ENCODE results near the gene MIER2. TPM values are rescaled to one million over a fixed set of nuclear protein-coding genes. Genes with fewer than 3 reads are reported as not detected.
"Not testable (repeated sequence)": the region's sequence is repeated elsewhere in the genome, so short reads cannot be mapped to it uniquely, and the experiment has no call there.

Gene MIER2
- total RNA-seq, 2 experiments from 2014 or later, result 20.7 to 22.0 TPM

GRCh38 chr19:386189-386588, 41.6 kb upstream of the MIER2 start:
- peaks cover 40% of the 10 kb centered on the region for H3K27me3 Mint-ChIP-seq
- H3K9me3 Mint-ChIP-seq; H3K36me3 Mint-ChIP-seq (ENCODE audit: low read depth); DNase-seq; CTCF ChIA-PET; H3K27ac Mint-ChIP-seq; POLR2A ChIA-PET; H3K4me3 Mint-ChIP-seq: not testable (repeated sequence)
- H3K4me1 Mint-ChIP-seq, result peaks cover 14% of the 10 kb centered on the region

- POLR2A ChIA-PET, result interaction anchor here (0.6 kb wide), 1 partner anchor 103 kb away, joined by 3 read pairs; no protein-coding TSS in a partner anchor
- Mint-ChIP-seq H3K4me1 (peaks cover 14% of the 10 kb centered on the region), H3K9me3 (peaks cover 2% of the 10 kb centered on the region), H3K27me3 (peaks cover 40% of the 10 kb centered on the region), H3K27ac (no peak overlapping the region), H3K36me3 (ENCODE audit: low read depth) (no peaks in the 10 kb centered on the region), H3K4me3 (no peak overlapping the region)
- no peak for DNase-seq
- CTCF ChIA-PET, result interaction anchor here (1.6 kb wide), 2 partner anchors 14 to 126 kb away, joined by 3 to 4 read pairs; no protein-coding TSS in a partner anchor
Measured at GRCh38 chr19:384799-385169, 40.2 kb upstream of the MIER2 start.

- no peak overlapping the region for H3K27ac Mint-ChIP-seq
- H3K36me3 Mint-ChIP-seq (ENCODE audit: low read depth), result no peaks in the 10 kb centered on the region
- no peak for DNase-seq
- peaks cover 2% of the 10 kb centered on the region for H3K9me3 Mint-ChIP-seq
- no peak overlapping the region for H3K4me3 Mint-ChIP-seq
- ChIA-PET CTCF (interaction anchor here (1.6 kb wide), 2 partner anchors 15 to 126 kb away, joined by 3 to 4 read pairs; no protein-coding TSS in a partner anchor), POLR2A (no interaction called here)
- H3K4me1 Mint-ChIP-seq, result peaks cover 14% of the 10 kb centered on the region
- peaks cover 40% of the 10 kb centered on the region for H3K27me3 Mint-ChIP-seq
Measured at GRCh38 chr19:383922-384798, 39.6 kb upstream of the MIER2 start.

- POLR2A ChIA-PET, result no interaction called here
- Mint-ChIP-seq H3K4me1 (peaks cover 14% of the 10 kb centered on the region), H3K4me3 (no peak overlapping the region), H3K27ac (no peak overlapping the region), H3K27me3 (peaks cover 40% of the 10 kb centered on the region), H3K36me3 (ENCODE audit: low read depth) (no peaks in the 10 kb centered on the region), H3K9me3 (peaks cover 2% of the 10 kb centered on the region)
- CTCF ChIA-PET, result interaction anchor here (1.0 to 1.6 kb wide), 3 partner anchors 12 to 127 kb away, joined by 3 to 4 read pairs (median 4); no protein-coding TSS in a partner anchor
- DNase-seq, result no peak
Measured at GRCh38 chr19:383040-383439, 38.4 kb upstream of the MIER2 start.

GRCh38 chr19:382578-382977, 38.0 kb upstream of the MIER2 start:
- Mint-ChIP-seq H3K27me3 (peaks cover 38% of the 10 kb centered on the region), H3K4me1 (peaks cover 17% of the 10 kb centered on the region)
- H3K27ac Mint-ChIP-seq; H3K9me3 Mint-ChIP-seq; POLR2A ChIA-PET; H3K4me3 Mint-ChIP-seq; H3K36me3 Mint-ChIP-seq (ENCODE audit: low read depth): not testable (repeated sequence)
- peak; percentile 33 for DNase-seq
- CTCF ChIA-PET, result interaction anchor here (1.0 to 1.3 kb wide), 2 partner anchors 12 to 113 kb away, joined by 3 to 4 read pairs; no protein-coding TSS in a partner anchor

GRCh38 chr19:381901-382300, 37.3 kb upstream of the MIER2 start:
- CTCF ChIA-PET, result interaction anchor here (1.0 to 1.3 kb wide), 2 partner anchors 11 to 114 kb away, joined by 3 to 4 read pairs; no protein-coding TSS in a partner anchor
- DNase-seq, POLR2A ChIA-PET: not testable (repeated sequence)

GRCh38 chr19:380618-381219, 36.1 kb upstream of the MIER2 start:
- DNase-seq; H3K27ac Mint-ChIP-seq; CTCF ChIA-PET; H3K36me3 Mint-ChIP-seq (ENCODE audit: low read depth); H3K9me3 Mint-ChIP-seq; H3K4me3 Mint-ChIP-seq: not testable (repeated sequence)
- Mint-ChIP-seq H3K27me3 (peaks cover 26% of the 10 kb centered on the region), H3K4me1 (peaks cover 17% of the 10 kb centered on the region)
- POLR2A ChIA-PET, result interaction anchor here (0.7 kb wide), 1 partner anchor 630 kb away, joined by 3 read pairs; no protein-coding TSS in a partner anchor

More at GRCh38 chr19:381901-382300, 37.3 kb upstream of the MIER2 start:
- H3K4me1 Mint-ChIP-seq, result peaks cover 17% of the 10 kb centered on the region
- H3K27ac Mint-ChIP-seq; H3K9me3 Mint-ChIP-seq; H3K4me3 Mint-ChIP-seq; H3K36me3 Mint-ChIP-seq (ENCODE audit: low read depth): not testable (repeated sequence)
- H3K27me3 Mint-ChIP-seq, result peaks cover 35% of the 10 kb centered on the region

GRCh38 chr19:379796-380195, 35.2 kb upstream of the MIER2 start:
- no peaks in the 10 kb centered on the region for H3K36me3 Mint-ChIP-seq (ENCODE audit: low read depth)
- no peak overlapping the region for H3K27ac Mint-ChIP-seq
- no peak overlapping the region for H3K4me3 Mint-ChIP-seq
- CTCF ChIA-PET, result no interaction called here
- peaks cover 18% of the 10 kb centered on the region for H3K27me3 Mint-ChIP-seq
- peaks cover 2% of the 10 kb centered on the region for H3K9me3 Mint-ChIP-seq
- peaks cover 17% of the 10 kb centered on the region for H3K4me1 Mint-ChIP-seq
- DNase-seq, result no peak
- POLR2A ChIA-PET, result no interaction called here

GRCh38 chr19:378706-379105, 34.1 kb upstream of the MIER2 start:
- H3K9me3 Mint-ChIP-seq, result peaks cover 2% of the 10 kb centered on the region
- H3K4me3 Mint-ChIP-seq, result no peak overlapping the region
- H3K27ac Mint-ChIP-seq, result no peak overlapping the region
- H3K36me3 Mint-ChIP-seq (ENCODE audit: low read depth), result no peaks in the 10 kb centered on the region
- DNase-seq, result no peak
- H3K4me1 Mint-ChIP-seq, result peaks cover 15% of the 10 kb centered on the region
- peaks cover 9% of the 10 kb centered on the region for H3K27me3 Mint-ChIP-seq
- CTCF ChIA-PET, result no interaction called here
- POLR2A ChIA-PET, result no interaction called here

- no peaks in the 10 kb centered on the region for H3K36me3 Mint-ChIP-seq (ENCODE audit: low read depth)
- no peaks in the 10 kb centered on the region for H3K9me3 Mint-ChIP-seq
- no peak overlapping the region for H3K4me3 Mint-ChIP-seq
- ChIA-PET CTCF (no interaction called here), POLR2A (no interaction called here)
- peak overlapping the region; percentile 78 for H3K27ac Mint-ChIP-seq
- no peak for DNase-seq
- peaks cover 3% of the 10 kb centered on the region for H3K27me3 Mint-ChIP-seq
- peaks cover 10% of the 10 kb centered on the region for H3K4me1 Mint-ChIP-seq
Measured at GRCh38 chr19:377801-378581, 33.4 kb upstream of the MIER2 start.

- H3K9me3 Mint-ChIP-seq, result no peaks in the 10 kb centered on the region
- H3K36me3 Mint-ChIP-seq (ENCODE audit: low read depth), result no peaks in the 10 kb centered on the region
- H3K27me3 Mint-ChIP-seq, result no peaks in the 10 kb centered on the region
- H3K27ac Mint-ChIP-seq, result no peak overlapping the region
- no peak overlapping the region for H3K4me3 Mint-ChIP-seq
- peaks cover 2% of the 10 kb centered on the region for H3K4me1 Mint-ChIP-seq
- DNase-seq, result no peak
- ChIA-PET CTCF (no interaction called here), POLR2A (no interaction called here)
Measured at GRCh38 chr19:376111-376470, 31.5 kb upstream of the MIER2 start.

- Mint-ChIP-seq H3K4me3 (no peak overlapping the region), H3K27ac (peak overlapping the region; percentile 13), H3K4me1 (peaks cover 2% of the 10 kb centered on the region), H3K36me3 (ENCODE audit: low read depth) (no peaks in the 10 kb centered on the region), H3K9me3 (no peaks in the 10 kb centered on the region), H3K27me3 (no peaks in the 10 kb centered on the region)
- POLR2A ChIA-PET, result no interaction called here
- CTCF ChIA-PET, result no interaction called here
- DNase-seq, result no peak
Measured at GRCh38 chr19:375395-376110, 31.0 kb upstream of the MIER2 start.
